ENCODE data around the gene PDE10A.

Gene PDE10A

GRCh38 chr6:165300422-165300936 lies 362.6 kb downstream of the PDE10A start:
- TF ChIP-seq CTCF (IDR thresholded peaks at IDR 0.05; ENCODE audit: borderline replicate concordance, control extremely low read depth, extremely low read depth, insufficient read depth, missing control alignments) = no peak
- no peak for DNase-seq (ENCODE audit: low spot score)
- in situ Hi-C loops (cut with MboI; ENCODE audit: low sequenced_read_pairs, unreplicated experiment) = no loop called here

- no peak for DNase-seq (ENCODE audit: low spot score)
- in situ Hi-C loops (cut with MboI; ENCODE audit: low sequenced_read_pairs, unreplicated experiment) = no loop called here
- no peak for TF ChIP-seq CTCF (IDR thresholded peaks at IDR 0.05; ENCODE audit: borderline replicate concordance, control extremely low read depth, extremely low read depth, insufficient read depth, missing control alignments)
Observed at GRCh38 chr6:165298875-165299274, 364.2 kb downstream of the PDE10A start.

GRCh38 chr6:165298402-165298801 lies 364.6 kb downstream of the PDE10A start:
- in situ Hi-C loops (cut with MboI; ENCODE audit: low sequenced_read_pairs, unreplicated experiment) = no loop called here
- no peak for DNase-seq (ENCODE audit: low spot score)
- TF ChIP-seq CTCF (IDR thresholded peaks at IDR 0.05; ENCODE audit: borderline replicate concordance, control extremely low read depth, extremely low read depth, insufficient read depth, missing control alignments) = no peak

- TF ChIP-seq CTCF (IDR thresholded peaks at IDR 0.05; ENCODE audit: borderline replicate concordance, control extremely low read depth, extremely low read depth, insufficient read depth, missing control alignments) = no peak
- DNase-seq (ENCODE audit: low spot score) = no peak
- in situ Hi-C loops (cut with MboI; ENCODE audit: low sequenced_read_pairs, unreplicated experiment) = no loop called here
Observed at GRCh38 chr6:165292657-165293056, 370.4 kb downstream of the PDE10A start.

Data from GM13976 (cell line).